NT2/D1 (cell line): ENCODE results near the gene MATCAP1.

Source experiments
- SUZ12 ChIP-seq: IDR thresholded peaks from 2 replicates; pipeline ENCODE4 v1.6.1; 2011; ENCODE audit not compliant: insufficient read length, insufficient read depth; ENCODE audit errors: extremely low read depth
- ZNF274 ChIP-seq: IDR thresholded peaks from 2 replicates; pipeline ENCODE4 v1.6.1; 2011; ENCODE audit warnings: mild to moderate bottlenecking, low read depth, low read length

- no peak for TF ChIP-seq ZNF274
- no peak for TF ChIP-seq SUZ12
Measured at GRCh38 chr16:67200491-67200890, 16.7 kb upstream of the MATCAP1 start.
